ENCODE measurements around the gene DEFB110. TPM values are rescaled to one million over a fixed set of nuclear protein-coding genes. Genes with fewer than 3 reads are reported as not detected.

DEFB110 gene
- total RNA-seq, 2 donors from 2014 or later = not detected

- 66 to 78% methylated on average over 2 of the region's 2 CpGs for WGBS, 2 donors
- Histone ChIP-seq H3K9me3 (no peaks in the 10 kb centered on the region), H3K27ac (no peak overlapping the region), H3K4me1 (no peaks in the 10 kb centered on the region), H3K36me3 (replicated peaks in 1 of 2; ENCODE audit: insufficient read depth in 1 of 2, low read depth in 2 of 2) (no peaks in the 10 kb centered on the region), H3K4me3 (no peak overlapping the region), H3K27me3 (no peaks in the 10 kb centered on the region)
- DNase-seq (no peak), ATAC-seq (no peak)
- TF ChIP-seq CTCF (IDR thresholded peaks at IDR 0.05) (no peak), POLR2A (IDR thresholded peaks at IDR 0.05) (no peak)
- intact Hi-C loops (cut with DNase I) = no loop called here
Measured at GRCh38 chr6:49982046-49982445, 39.7 kb downstream of the DEFB110 start.

DNA sequence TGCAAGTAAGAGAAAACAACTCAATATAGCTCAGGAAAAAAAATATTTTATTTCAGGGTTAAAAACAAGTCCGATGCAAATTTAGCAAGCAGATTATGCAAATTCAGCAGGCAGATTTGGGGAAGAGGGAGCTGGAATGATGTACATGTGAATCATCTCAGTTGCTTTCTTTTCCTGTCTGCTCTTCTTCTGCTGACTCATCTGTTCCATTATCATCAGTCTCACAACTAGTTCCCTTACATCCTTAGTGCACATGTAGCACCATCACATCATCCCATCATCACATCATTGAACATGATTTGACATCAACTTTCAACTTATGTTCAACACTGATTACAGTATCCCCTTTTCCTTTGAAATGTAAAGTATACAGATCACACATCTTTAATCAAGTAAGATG is 40.9 kb downstream of the DEFB110 start:
- H3K36me3 ChIP-seq (replicated peaks in 1 of 2; ENCODE audit: insufficient read depth in 1 of 2, low read depth in 2 of 2) = no peaks in the 10 kb centered on the region
- no peaks in the 10 kb centered on the region for H3K4me1 ChIP-seq
- H3K27me3 ChIP-seq = no peaks in the 10 kb centered on the region
- H3K9me3 ChIP-seq = no peaks in the 10 kb centered on the region
- 62 to 74% methylated on average over 1 of the region's 1 CpG for WGBS, 2 donors
- intact Hi-C loops (cut with DNase I) = no loop called here
- DNase-seq = no peak
- ATAC-seq = no peak
- no peak overlapping the region for H3K4me3 ChIP-seq
- TF ChIP-seq CTCF (IDR thresholded peaks at IDR 0.05) = no peak
- TF ChIP-seq POLR2A (IDR thresholded peaks at IDR 0.05) = no peak
- no peak overlapping the region for H3K27ac ChIP-seq

GRCh38 chr6:49979584-49979983 is 42.2 kb downstream of the DEFB110 start:
- intact Hi-C loops (cut with DNase I) = no loop called here
- Histone ChIP-seq H3K36me3 (replicated peaks in 1 of 2; ENCODE audit: insufficient read depth in 1 of 2, low read depth in 2 of 2) (no peaks in the 10 kb centered on the region), H3K4me3 (no peak overlapping the region), H3K9me3 (no peaks in the 10 kb centered on the region), H3K4me1 (no peaks in the 10 kb centered on the region), H3K27me3 (no peaks in the 10 kb centered on the region), H3K27ac (no peak overlapping the region)
- WGBS, 2 donors = 76 to 86% methylated on average over 4 of the region's 4 CpGs
- no peak for TF ChIP-seq POLR2A (IDR thresholded peaks at IDR 0.05)
- TF ChIP-seq CTCF (IDR thresholded peaks at IDR 0.05) = no peak
- no peak for ATAC-seq
- DNase-seq = no peak

DNA sequence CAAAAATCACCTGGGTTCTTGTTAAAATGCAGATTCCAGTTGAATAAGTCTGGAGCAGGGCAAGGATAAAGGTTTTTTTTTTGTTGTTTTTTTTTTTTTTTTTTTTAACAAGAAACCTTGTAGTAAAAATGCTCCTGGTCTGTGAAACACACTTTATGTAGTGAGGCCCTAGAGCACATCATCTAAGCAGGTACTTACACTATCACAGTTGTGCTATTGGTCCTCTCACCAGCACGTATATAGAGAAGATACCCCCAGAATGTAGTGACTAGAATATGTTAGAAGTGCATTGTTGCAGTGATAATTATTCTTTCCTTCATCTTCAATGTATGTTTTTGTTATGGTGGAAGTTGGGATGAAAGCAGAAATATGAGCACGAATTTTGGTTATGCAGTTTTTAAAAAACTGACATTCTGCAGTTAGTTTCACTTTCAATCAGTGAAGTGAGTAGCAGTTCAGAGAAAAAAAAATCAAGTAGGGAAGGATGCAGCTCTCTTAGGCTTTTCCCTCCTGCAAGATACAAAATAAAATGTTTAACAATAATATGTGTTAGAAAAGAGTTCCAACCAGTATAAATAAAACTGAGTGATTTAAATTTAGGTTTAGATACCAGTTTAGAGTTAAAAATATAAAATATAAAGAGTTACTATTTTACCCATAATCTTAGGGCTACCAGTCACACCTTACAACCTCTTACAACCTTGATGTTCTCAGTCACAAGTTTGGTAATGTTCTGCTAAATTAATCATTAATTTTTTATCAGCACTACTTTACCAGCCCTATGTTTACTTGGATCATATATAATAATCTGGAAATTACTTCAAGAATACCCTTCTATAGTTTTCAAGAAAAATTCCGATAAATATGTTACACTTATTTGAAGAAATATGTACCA is 43.2 kb downstream of the DEFB110 start:
- H3K36me3 ChIP-seq (replicated peaks in 1 of 2; ENCODE audit: insufficient read depth in 1 of 2, low read depth in 2 of 2) = no peaks in the 10 kb centered on the region
- DNase-seq (no peak), ATAC-seq (no peak)
- 29 to 35% methylated on average over 3 of the region's 3 CpGs for WGBS, 2 donors
- no peaks in the 10 kb centered on the region for H3K27me3 ChIP-seq
- no peak overlapping the region for H3K27ac ChIP-seq
- no peaks in the 10 kb centered on the region for H3K4me1 ChIP-seq
- TF ChIP-seq POLR2A (IDR thresholded peaks at IDR 0.05) (no peak), CTCF (IDR thresholded peaks at IDR 0.05) (no peak)
- no peaks in the 10 kb centered on the region for H3K9me3 ChIP-seq
- no peak overlapping the region for H3K4me3 ChIP-seq
- intact Hi-C loops (cut with DNase I) = no loop called here

- no peaks in the 10 kb centered on the region for H3K4me1 ChIP-seq
- 15% methylated on average over 2 of the region's 2 CpGs for WGBS, 2 donors
- H3K27ac ChIP-seq = no peak within 1 kb of the TSS
- ATAC-seq = no peak
- no peaks in the 10 kb centered on the region for H3K36me3 ChIP-seq (replicated peaks in 1 of 2; ENCODE audit: insufficient read depth in 1 of 2, low read depth in 2 of 2)
- no peak for DNase-seq
- H3K4me3 ChIP-seq = no peak within 1 kb of the TSS
- intact Hi-C loops (cut with DNase I) = no loop called here
- H3K9me3 ChIP-seq = no peaks in the 10 kb centered on the region
- TF ChIP-seq CTCF (IDR thresholded peaks at IDR 0.05) = no peak
- no peak for TF ChIP-seq POLR2A (IDR thresholded peaks at IDR 0.05)
- H3K27me3 ChIP-seq = no peaks in the 10 kb centered on the region
Measured at GRCh38 chr6:49969605-49970004, 52.2 kb downstream of the DEFB110 start, which contains the start of gene DEFB113. TSS of gene DEFB113 (minus strand) at chr6:49969625. CDS start at chr6:49969625, 0 bp downstream.
